Thoracic aorta (tissue), 2 donors: ENCODE results near the gene ENPP6. TPM values are rescaled to one million over a fixed set of nuclear protein-coding genes. Genes with fewer than 3 reads are reported as not detected.

Source experiments
- ATAC-seq: fragments of 150-250 bp; one replicate; pipeline ENCODE4 v1.8.0; 2017; ENCODE audit warnings: low read depth; ENCODE audit not compliant: insufficient number of reproducible peaks, low FRiP score
- DNase-seq: peaks from one replicate; pipeline ENCODE4 v3.0.0-alpha.2; 2020; ENCODE audit warnings: low spot score
- H3K27ac ChIP-seq, 2 donors: fragments of 200-600 bp; sonication (generic); 1 replicate in 1 of 2; 2 replicates in 1 of 2; pipeline ENCODE4 v1.5.1; 2016; ENCODE audit warnings: mild to moderate bottlenecking in 2 of 2, moderate library complexity in 2 of 2
- H3K27me3 ChIP-seq: fragments of 200-600 bp; sonication (generic); replicated peaks from 2 replicates; pipeline ENCODE4 v1.6.0; 2016; ENCODE audit warnings: mild to moderate bottlenecking; ENCODE audit not compliant: insufficient read depth
- H3K36me3 ChIP-seq: fragments of 200-600 bp; sonication (generic); one replicate; pipeline ENCODE4 v1.5.1; 2016
- H3K4me1 ChIP-seq, 2 donors: fragments of 200-600 bp; sonication (generic); 1 replicate in 1 of 2; 2 replicates in 1 of 2; pipeline versions ENCODE4 v1.5.1 to v1.6.0; 2016; ENCODE audit warnings: low read depth in 2 of 2, mild to moderate bottlenecking in 1 of 2; ENCODE audit not compliant: control insufficient read depth in 1 of 2
- H3K4me3 ChIP-seq: fragments of 200-600 bp; sonication (generic); 2 replicates; pipeline ENCODE4 v1.5.1; 2016; ENCODE audit warnings: mild to moderate bottlenecking
- H3K9me3 ChIP-seq: fragments of 200-600 bp; sonication (generic); 2 replicates; pipeline ENCODE4 v1.5.1; 2016
- CTCF ChIP-seq: fragments of 200-600 bp; sonication (generic); IDR thresholded peaks from one replicate; pipeline ENCODE4 v1.5.1; 2019; ENCODE audit warnings: antibody characterized with exemption
- total RNA-seq, 2 donors: library from RNA; depleted of rRNA; stranded (reverse); fragments of >200 nt; gene quantifications; one replicate each; pipeline versions ENCODE4 v1.1.0 to v1.2.3, GENCODE V29; 2016

ENPP6 gene
- total RNA-seq: 1 to 10 TPM in 1 of 2 donors, under 1 TPM in 1; 0.27 to 2.0 TPM

- Histone ChIP-seq H3K27ac (no peak within 1 kb of the TSS), H3K9me3 (no peaks in the 10 kb centered on the region), H3K27me3 (no peaks in the 10 kb centered on the region), H3K36me3 (no peaks in the 10 kb centered on the region), H3K4me1 (no peaks in the 10 kb centered on the region), H3K4me3 (no peak within 1 kb of the TSS)
- ATAC-seq (no peak), DNase-seq (no peak)
- TF ChIP-seq CTCF: no peak
Observed at GRCh38 chr4:184217634-184218033, at the start of gene ENPP6. Gene ENPP6, minus strand, starts transcription at chr4:184217873. Its CDS starts 54 bp downstream, at chr4:184217819.

GRCh38 chr4:184267206-184267608 is 49.5 kb upstream of the ENPP6 start:
- no peak for DNase-seq
- TF ChIP-seq CTCF: no peak
- Histone ChIP-seq H3K27ac (no peak overlapping the region), H3K36me3 (no peaks in the 10 kb centered on the region), H3K9me3 (no peaks in the 10 kb centered on the region), H3K4me1 (peaks cover 5 to 6% of the 10 kb centered on the region in 2 donors), H3K4me3 (no peak overlapping the region), H3K27me3 (no peaks in the 10 kb centered on the region)
- no peak for ATAC-seq

- Histone ChIP-seq H3K27ac (no peak overlapping the region), H3K36me3 (no peaks in the 10 kb centered on the region), H3K9me3 (no peaks in the 10 kb centered on the region), H3K4me3 (no peak overlapping the region), H3K4me1 (peaks cover 5 to 6% of the 10 kb centered on the region in 2 donors), H3K27me3 (no peaks in the 10 kb centered on the region)
- ATAC-seq: no peak
- no peak for DNase-seq
- no peak for TF ChIP-seq CTCF
Observed at GRCh38 chr4:184265546-184266351, 48.1 kb upstream of the ENPP6 start.

- peak; percentile 97 for TF ChIP-seq CTCF
- Histone ChIP-seq H3K9me3 (no peaks in the 10 kb centered on the region), H3K4me3 (peak overlapping the region; percentile 53), H3K27me3 (no peaks in the 10 kb centered on the region), H3K4me1 (peaks cover 5 to 6% of the 10 kb centered on the region in 2 donors), H3K36me3 (no peaks in the 10 kb centered on the region), H3K27ac (no peak overlapping the region)
- ATAC-seq (peak; percentile 94), DNase-seq (peak; percentile 82)
Observed at GRCh38 chr4:184263910-184264732, 46.4 kb upstream of the ENPP6 start.

GRCh38 chr4:184263461-184263860 is 45.8 kb upstream of the ENPP6 start:
- no peak for DNase-seq
- H3K36me3 ChIP-seq: no peaks in the 10 kb centered on the region
- no peaks in the 10 kb centered on the region for H3K27me3 ChIP-seq
- no peaks in the 10 kb centered on the region for H3K9me3 ChIP-seq
- TF ChIP-seq CTCF: no peak
- ATAC-seq: no peak
- H3K27ac ChIP-seq: no peak overlapping the region
- no peak overlapping the region for H3K4me3 ChIP-seq
- peaks cover under 1% of the 10 kb centered on the region in 2 donors for H3K4me1 ChIP-seq
